H1 (cell line): ENCODE results near the gene RAP2A.

Experiments
- EGR1 ChIP-seq: IDR thresholded peaks from 2 replicates; pipeline ENCODE4 v1.6.1; 2011; ENCODE audit warnings: low read depth, low read length, borderline replicate concordance
- MAFK ChIP-seq: IDR thresholded peaks from 2 replicates; pipeline ENCODE4 v1.6.1; 2012; ENCODE audit warnings: low read depth, mild to moderate bottlenecking, improper control_type of control experiment, low read length
- NANOG ChIP-seq: IDR thresholded peaks from 2 replicates; pipeline ENCODE4 v1.6.1; 2011; ENCODE audit warnings: low read length, low read depth, mild to moderate bottlenecking, inconsistent platforms; ENCODE audit not compliant: insufficient read depth, poor library complexity, severe bottlenecking
- POLR2A ChIP-seq, 2 experiments: IDR thresholded peaks; 1 replicate in 1 of 2; 2 replicates in 1 of 2; pipeline ENCODE4 v1.6.1; 2011; ENCODE audit warnings: low read depth in 2 of 2, low read length in 2 of 2, mild to moderate bottlenecking in 2 of 2; ENCODE audit errors: control extremely low read depth in 1 of 2
- SIN3A ChIP-seq, 2 experiments: IDR thresholded peaks in 1 of 2; conservative IDR thresholded peaks in 1 of 2; 2 replicates each; pipeline ENCODE4 v1.6.1; 2011 to 2012; ENCODE audit warnings: low read length in 2 of 2, improper control_type of control experiment in 1 of 2, low read depth in 1 of 2, mild to moderate bottlenecking in 1 of 2
- SP2 ChIP-seq: IDR thresholded peaks from 2 replicates; pipeline ENCODE4 v1.6.1; 2012; ENCODE audit warnings: mild to moderate bottlenecking, low read length, inconsistent platforms
- TF ChIP-seq, protein P1 (sequence below), 3 experiments: IDR thresholded peaks; 1 replicate in 2 of 3; 2 replicates in 1 of 3; pipeline versions ENCODE4 v1.5.1 to v1.6.1; 2011; ENCODE audit warnings: low read length in 3 of 3, mild to moderate bottlenecking in 3 of 3, inconsistent platforms in 2 of 3, low read depth in 1 of 3, moderate library complexity in 1 of 3; ENCODE audit not compliant: insufficient read depth in 1 of 3; ENCODE audit errors: control extremely low read depth in 1 of 3

DNA sequence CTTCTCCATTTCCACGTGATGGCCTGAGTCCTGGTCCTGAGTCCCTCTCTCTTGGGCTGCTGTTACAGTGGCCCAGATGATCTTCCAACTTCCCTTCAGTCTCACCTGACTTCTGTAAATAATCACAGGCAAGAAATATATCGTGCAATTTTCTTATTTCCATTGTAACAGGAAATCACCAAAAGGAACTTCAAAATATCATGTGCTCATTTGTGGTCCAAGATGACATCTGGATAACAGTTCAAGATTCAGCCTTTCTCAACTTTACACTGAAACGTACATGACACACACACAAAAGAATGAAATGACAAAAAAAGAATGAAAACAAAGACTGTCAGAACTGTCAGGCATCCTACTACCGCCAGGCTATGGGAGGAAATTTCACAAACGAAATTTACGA is 22.0 kb upstream of the RAP2A start:
- no peak for TF ChIP-seq MAFK
- TF ChIP-seq, protein P1, sequence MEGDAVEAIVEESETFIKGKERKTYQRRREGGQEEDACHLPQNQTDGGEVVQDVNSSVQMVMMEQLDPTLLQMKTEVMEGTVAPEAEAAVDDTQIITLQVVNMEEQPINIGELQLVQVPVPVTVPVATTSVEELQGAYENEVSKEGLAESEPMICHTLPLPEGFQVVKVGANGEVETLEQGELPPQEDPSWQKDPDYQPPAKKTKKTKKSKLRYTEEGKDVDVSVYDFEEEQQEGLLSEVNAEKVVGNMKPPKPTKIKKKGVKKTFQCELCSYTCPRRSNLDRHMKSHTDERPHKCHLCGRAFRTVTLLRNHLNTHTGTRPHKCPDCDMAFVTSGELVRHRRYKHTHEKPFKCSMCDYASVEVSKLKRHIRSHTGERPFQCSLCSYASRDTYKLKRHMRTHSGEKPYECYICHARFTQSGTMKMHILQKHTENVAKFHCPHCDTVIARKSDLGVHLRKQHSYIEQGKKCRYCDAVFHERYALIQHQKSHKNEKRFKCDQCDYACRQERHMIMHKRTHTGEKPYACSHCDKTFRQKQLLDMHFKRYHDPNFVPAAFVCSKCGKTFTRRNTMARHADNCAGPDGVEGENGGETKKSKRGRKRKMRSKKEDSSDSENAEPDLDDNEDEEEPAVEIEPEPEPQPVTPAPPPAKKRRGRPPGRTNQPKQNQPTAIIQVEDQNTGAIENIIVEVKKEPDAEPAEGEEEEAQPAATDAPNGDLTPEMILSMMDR (IDR thresholded peaks at IDR 0.05; ENCODE audit: control extremely low read depth in 1 of 3, insufficient read depth in 1 of 3, low read depth in 1 of 3, low read length in 3 of 3): no peak
- no peak for TF ChIP-seq NANOG
- no peak for TF ChIP-seq SP2
- no peak for TF ChIP-seq EGR1
- no peak for TF ChIP-seq POLR2A (IDR thresholded peaks at IDR 0.05; ENCODE audit: control extremely low read depth in 1 of 2, low read depth in 2 of 2, low read length in 2 of 2)
- TF ChIP-seq SIN3A (conservative IDR thresholded peaks at IDR 0.05 in 1 of 2, IDR thresholded peaks at IDR 0.05 in 1 of 2; ENCODE audit: low read depth in 1 of 2, low read length in 2 of 2): no peak
